ENCODE results near the gene KIAA1755.

GRCh38 chr20:38278763-38279162 lies 18.2 kb upstream of the KIAA1755 start:
- TF ChIP-seq EZH2 (IDR thresholded peaks at IDR 0.05; ENCODE audit: insufficient read depth, poor library complexity, severe bottlenecking) (no peak), EZH2phosphoT487 (IDR thresholded peaks at IDR 0.05; ENCODE audit: insufficient read depth, low read depth) (no peak)
